ENCODE data around the gene SLC38A8.

The SLC38A8 gene

GRCh38 chr16:83972256-83973008 is 70.2 kb downstream of the SLC38A8 start:
- H3K27ac ChIP-seq, result no peak overlapping the region
- no peak for TF ChIP-seq CTCF (conservative IDR thresholded peaks at IDR 0.05)

- no peak for TF ChIP-seq CTCF (conservative IDR thresholded peaks at IDR 0.05)
Measured at GRCh38 chr16:83971165-83972130, 71.1 kb downstream of the SLC38A8 start.

GRCh38 chr16:83970430-83970815 is 72.2 kb downstream of the SLC38A8 start:
- H3K27ac ChIP-seq, result no peak overlapping the region
- TF ChIP-seq CTCF (conservative IDR thresholded peaks at IDR 0.05), result no peak

More at GRCh38 chr16:83971165-83972130, 71.1 kb downstream of the SLC38A8 start:
- no peak overlapping the region for H3K27ac ChIP-seq

GRCh38 chr16:83969771-83970429 is 72.7 kb downstream of the SLC38A8 start:
- no peak for TF ChIP-seq CTCF (conservative IDR thresholded peaks at IDR 0.05)
- no peak overlapping the region for H3K27ac ChIP-seq

GRCh38 chr16:83968891-83969649 is 73.5 kb downstream of the SLC38A8 start:
- TF ChIP-seq CTCF (conservative IDR thresholded peaks at IDR 0.05), result no peak
- no peak overlapping the region; the same call in 1 of the 2 replicates for H3K27ac ChIP-seq

GRCh38 chr16:83968306-83968851 is 74.2 kb downstream of the SLC38A8 start:
- no peak overlapping the region; the same call in 1 of the 2 replicates for H3K27ac ChIP-seq
- peak; percentile 48; the same call in 1 of the 2 replicates for TF ChIP-seq CTCF (conservative IDR thresholded peaks at IDR 0.05)
